Adrenal gland (tissue), 5 donors: ENCODE results near the gene LNPK.
"Not testable (repeated sequence)": the region's sequence is repeated elsewhere in the genome, so short reads cannot be mapped to it uniquely, and the experiment has no call there.

Experiments
- CTCF ChIP-seq, 6 experiments: fragments of 450-650 bp in 4 of 6; fragments of 200-600 bp in 2 of 6; sonication (generic) in 1 of 6; IDR thresholded peaks; 1 replicate in 5 of 6; 2 replicates in 1 of 6; pipeline versions ENCODE4 v1.5.1 to v1.8.0; 2016 to 2021; ENCODE audit warnings: antibody characterized with exemption in 6 of 6, mild to moderate bottlenecking in 2 of 6, moderate library complexity in 1 of 6
- POLR2A ChIP-seq, 2 donors: fragments of 450-650 bp; IDR thresholded peaks; one replicate each; pipeline ENCODE4 v1.6.1; 2017; ENCODE audit warnings: antibody characterized with exemption in 2 of 2, mild to moderate bottlenecking in 2 of 2, moderate library complexity in 1 of 2
- donor health status: DM: no; HTN: no; CAD: no.

DNA sequence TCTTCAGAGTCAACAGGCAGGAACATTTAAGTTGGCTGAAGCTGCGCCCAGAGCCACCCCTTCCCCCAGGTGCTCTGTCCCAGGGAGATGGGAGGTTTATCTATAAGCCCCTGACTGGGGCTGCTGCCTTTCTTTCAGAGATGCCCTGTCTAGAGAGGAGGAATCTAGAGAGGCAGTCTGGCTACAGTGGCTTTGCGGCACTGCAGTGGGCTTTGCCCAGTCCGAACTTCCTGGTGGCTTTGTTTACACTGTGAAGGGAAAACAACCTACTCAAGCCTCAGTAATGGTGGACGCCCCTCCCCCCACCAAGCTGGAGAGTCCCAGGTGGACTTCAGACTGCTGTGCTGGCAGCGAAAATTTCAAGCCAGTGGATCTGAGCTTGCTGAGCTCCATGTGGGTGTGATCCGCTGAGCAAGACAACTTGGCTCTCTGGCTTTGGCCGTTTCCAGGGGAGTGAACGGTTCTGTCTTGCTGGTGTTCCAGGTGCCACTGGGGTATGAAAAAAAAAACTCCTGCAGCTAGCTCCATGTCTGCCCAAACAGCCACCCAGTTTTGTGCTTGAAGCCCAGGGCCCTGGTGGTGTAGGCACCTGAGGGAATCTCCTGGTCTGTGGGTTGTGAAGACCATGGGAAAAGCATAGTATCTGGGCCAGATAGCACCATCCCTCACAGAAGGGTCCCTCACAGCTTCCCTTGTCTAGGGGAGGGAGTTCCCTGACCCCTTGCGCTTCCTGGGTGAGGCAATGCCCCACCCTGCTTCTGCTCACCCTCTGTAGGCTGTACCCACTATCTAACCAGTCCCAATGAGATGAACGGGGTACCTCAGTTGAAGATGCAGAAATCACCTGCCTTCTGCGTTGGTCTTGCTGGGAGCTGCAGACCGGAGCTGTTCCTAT is 88.0 kb downstream of the LNPK start:
- not testable (repeated sequence) for TF ChIP-seq CTCF, POLR2A (IDR thresholded peaks at IDR 0.05)
